ENCODE measurements around the gene SLC3A2. TPM values are rescaled to one million over a fixed set of nuclear protein-coding genes. Genes with fewer than 3 reads are reported as not detected.
"Not testable (repeated sequence)": the region's sequence is repeated elsewhere in the genome, so short reads cannot be mapped to it uniquely, and the experiment has no call there.

SLC3A2 gene
- total RNA-seq, 1 experiment from 2014 or later = 290 TPM

DNA sequence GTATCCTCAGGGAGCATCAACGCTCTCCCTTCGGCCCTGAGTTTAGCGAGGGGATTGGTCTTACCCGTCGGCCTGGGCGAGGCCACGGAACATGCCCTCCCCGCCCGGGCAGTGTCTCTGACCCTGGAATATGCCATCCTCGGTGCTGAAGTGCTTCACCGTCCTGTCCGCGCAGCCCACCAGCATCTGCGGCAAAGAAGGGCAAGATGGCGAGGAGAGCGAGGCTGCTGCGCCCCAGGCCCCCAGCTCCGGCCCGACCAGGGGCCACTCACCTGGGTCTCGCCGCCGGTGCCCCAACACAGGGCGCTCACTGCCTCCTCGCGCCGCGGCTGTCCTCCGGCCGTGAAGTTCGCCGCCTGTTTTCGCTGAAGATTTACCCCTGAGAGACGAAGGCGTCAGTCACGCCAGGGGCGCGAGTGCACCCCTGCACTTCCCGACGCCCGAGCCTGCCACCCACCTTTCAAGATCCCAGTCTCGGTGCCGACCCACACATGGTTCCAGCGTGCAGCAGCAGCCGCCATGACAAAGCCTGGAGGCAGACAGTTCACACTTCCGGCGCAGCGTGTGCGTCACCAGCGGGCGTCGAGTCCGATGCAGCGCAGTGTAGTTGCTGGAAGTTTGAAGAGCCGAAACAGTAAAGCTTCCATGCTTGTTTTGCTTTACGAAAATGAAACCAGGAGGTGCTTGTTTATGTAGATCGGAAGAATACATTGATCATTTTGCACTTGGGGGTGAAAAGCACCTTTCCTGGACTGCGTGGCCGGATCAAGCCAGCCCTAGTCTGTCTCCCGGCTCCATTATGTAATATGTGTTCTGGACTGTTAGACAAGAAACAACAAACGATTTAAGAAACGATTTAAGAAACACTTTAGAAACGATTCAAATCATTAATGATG, 41.4 kb upstream of the SLC3A2 start, which contains the start of gene WDR74:
Gene WDR74, minus strand, starts transcription at position 541 of the 896 bp plus-strand sequence. Its CDS starts 20 bp downstream, at position 521.
- Histone ChIP-seq H4K8ac (replicated peaks; ENCODE audit: insufficient read length, low read depth, low read length) (no peak within 1 kb of the TSS), H4K5ac (ENCODE audit: insufficient read length, low read depth, low read length) (no peak within 1 kb of the TSS), H3K23me2 (ENCODE audit: insufficient read length, low read depth, low read length, poor library complexity, severe bottlenecking) (peaks cover 18% of the 10 kb centered on the region), H3K56ac (ENCODE audit: insufficient read length, low read depth, low read length) (peak within 1 kb of the TSS; percentile 13), H2BK12ac (ENCODE audit: insufficient read length, low read depth, low read length) (no peak within 1 kb of the TSS), H3K18ac (ENCODE audit: insufficient read length, low read depth, low read length) (peak within 1 kb of the TSS; percentile 93), H3K27ac (ENCODE audit: insufficient read length, low read depth, low read length) (peak within 1 kb of the TSS; percentile 97), H3K9me3 (ENCODE audit: control insufficient read depth, low read depth, low read length) (no peaks in the 10 kb centered on the region), H3K27me3 (ENCODE audit: insufficient read depth, low read length) (no peaks in the 10 kb centered on the region), H3K4me1 (ENCODE audit: insufficient read depth, low read length) (no peaks in the 10 kb centered on the region), H2BK20ac (ENCODE audit: low read depth, low read length, poor library complexity, severe bottlenecking) (no peak within 1 kb of the TSS), H3K23ac (ENCODE audit: insufficient read length, low read depth, low read length) (no peak within 1 kb of the TSS), H2BK15ac (ENCODE audit: low read depth, low read length) (no peak within 1 kb of the TSS), H3K79me1 (ENCODE audit: insufficient read depth, low read depth, low read length, poor library complexity, severe bottlenecking) (peaks cover 3% of the 10 kb centered on the region), H2BK120ac (ENCODE audit: low read depth, low read length, poor library complexity, severe bottlenecking) (peak within 1 kb of the TSS; percentile 64), H3K14ac (ENCODE audit: insufficient read depth, low read length) (peak within 1 kb of the TSS; percentile 84), H2AK5ac (ENCODE audit: insufficient read length, low read length) (no peak within 1 kb of the TSS), H3K4me2 (ENCODE audit: insufficient read depth, insufficient read length, low read length) (peak within 1 kb of the TSS; percentile 57), H4K91ac (ENCODE audit: insufficient read length, low read depth, low read length) (no peak within 1 kb of the TSS), H3K9ac (ENCODE audit: extremely low read depth, insufficient read length, low read length) (peak within 1 kb of the TSS; percentile 96), H3K79me2 (ENCODE audit: insufficient read depth, low read length) (peaks cover 9% of the 10 kb centered on the region; the same call in 1 of the 2 replicates), H4K20me1 (ENCODE audit: control insufficient read depth, insufficient read depth, insufficient read length) (no peaks in the 10 kb centered on the region), H3T11ph (ENCODE audit: low read length) (peak within 1 kb of the TSS; percentile 48), H2BK5ac (ENCODE audit: insufficient read length, low read length) (peak within 1 kb of the TSS; percentile 73), H3K4ac (ENCODE audit: low read depth, low read length) (peak within 1 kb of the TSS; percentile 68; the same call in 1 of the 2 replicates), H2AFZ (ENCODE audit: low read length) (no peak within 1 kb of the TSS)
- H3K4me1 Mint-ChIP-seq = peaks cover 11 to 22% of the 10 kb centered on the region in 2 experiments
- no CpG with 5 or more reads among the region's 62 CpGs for WGBS (ENCODE audit: extremely low coverage, insufficient read length, low lambda C conversion rate)
- H3K4me3 Mint-ChIP-seq = no peak within 1 kb of the TSS; a peak in 1 of 5 replicates
- peaks cover 0 to 4% of the 10 kb centered on the region in 2 experiments; a peak in 3 of 5 replicates for H3K9me3 Mint-ChIP-seq
- TF ChIP-seq, protein P1, sequence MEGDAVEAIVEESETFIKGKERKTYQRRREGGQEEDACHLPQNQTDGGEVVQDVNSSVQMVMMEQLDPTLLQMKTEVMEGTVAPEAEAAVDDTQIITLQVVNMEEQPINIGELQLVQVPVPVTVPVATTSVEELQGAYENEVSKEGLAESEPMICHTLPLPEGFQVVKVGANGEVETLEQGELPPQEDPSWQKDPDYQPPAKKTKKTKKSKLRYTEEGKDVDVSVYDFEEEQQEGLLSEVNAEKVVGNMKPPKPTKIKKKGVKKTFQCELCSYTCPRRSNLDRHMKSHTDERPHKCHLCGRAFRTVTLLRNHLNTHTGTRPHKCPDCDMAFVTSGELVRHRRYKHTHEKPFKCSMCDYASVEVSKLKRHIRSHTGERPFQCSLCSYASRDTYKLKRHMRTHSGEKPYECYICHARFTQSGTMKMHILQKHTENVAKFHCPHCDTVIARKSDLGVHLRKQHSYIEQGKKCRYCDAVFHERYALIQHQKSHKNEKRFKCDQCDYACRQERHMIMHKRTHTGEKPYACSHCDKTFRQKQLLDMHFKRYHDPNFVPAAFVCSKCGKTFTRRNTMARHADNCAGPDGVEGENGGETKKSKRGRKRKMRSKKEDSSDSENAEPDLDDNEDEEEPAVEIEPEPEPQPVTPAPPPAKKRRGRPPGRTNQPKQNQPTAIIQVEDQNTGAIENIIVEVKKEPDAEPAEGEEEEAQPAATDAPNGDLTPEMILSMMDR (conservative IDR thresholded peaks at IDR 0.05) = no peak
- H3K27me3 Mint-ChIP-seq (ENCODE audit: low read depth) = no peaks in the 10 kb centered on the region; the same call in 1 of the 2 replicates
- peaks cover 29 to 42% (median 40%) of the 10 kb centered on the region in 3 experiments; a peak in 6 of 7 replicates for H3K36me3 Mint-ChIP-seq (ENCODE audit: insufficient read depth in 1 of 3, low read depth in 3 of 3)
- peak; percentile 89 for DNase-seq
- H3K27ac Mint-ChIP-seq = peak within 1 kb of the TSS in 1 of 3 experiments; percentile 87; a peak in 4 of 7 replicates

DNA sequence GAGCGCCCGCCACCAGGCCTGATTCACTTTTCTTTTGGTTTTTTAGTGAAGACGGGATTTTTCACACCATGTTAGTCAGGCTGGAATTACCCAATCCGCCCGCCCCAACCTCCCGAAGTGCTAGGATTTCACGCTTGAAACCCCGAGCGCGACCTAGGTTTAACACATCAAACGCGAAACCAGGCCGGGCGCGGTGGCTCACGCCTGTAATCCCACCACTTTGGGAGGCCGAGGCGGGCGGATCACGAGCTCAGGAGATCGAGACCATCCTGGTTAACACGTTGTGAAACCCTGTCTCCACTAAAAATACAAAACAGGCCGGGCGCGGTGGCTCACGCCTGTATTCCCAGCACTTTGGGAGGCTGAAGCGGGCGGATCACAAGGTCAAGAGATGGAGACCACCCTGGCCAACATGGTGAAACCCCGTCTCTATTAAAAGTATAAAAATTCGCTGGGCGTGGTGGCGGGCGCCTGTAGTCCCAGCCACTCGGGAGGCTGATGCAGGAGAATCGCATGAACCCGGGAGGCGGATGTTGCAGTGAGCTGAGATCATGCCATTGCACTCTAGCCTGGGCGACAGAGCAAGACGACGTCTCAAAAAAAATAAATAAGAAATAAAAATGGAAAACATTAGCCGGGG, 39.9 kb upstream of the SLC3A2 start:
- H3T11ph ChIP-seq (ENCODE audit: low read length); H4K91ac ChIP-seq (ENCODE audit: insufficient read length, low read depth, low read length): not testable (repeated sequence)

More for the DNA sequence above, 39.9 kb upstream of the SLC3A2 start:
- not testable (repeated sequence) for H2BK12ac ChIP-seq (ENCODE audit: insufficient read length, low read depth, low read length); H3K27ac Mint-ChIP-seq; H2BK120ac ChIP-seq (ENCODE audit: low read depth, low read length, poor library complexity, severe bottlenecking); H2BK15ac ChIP-seq (ENCODE audit: low read depth, low read length); H3K9me3 ChIP-seq (ENCODE audit: control insufficient read depth, low read depth, low read length); H3K9me3 Mint-ChIP-seq; H2BK20ac ChIP-seq (ENCODE audit: low read depth, low read length, poor library complexity, severe bottlenecking); H3K4me1 ChIP-seq (ENCODE audit: insufficient read depth, low read length); H4K20me1 ChIP-seq (ENCODE audit: control insufficient read depth, insufficient read depth, insufficient read length); H2AK5ac ChIP-seq (ENCODE audit: insufficient read length, low read length); H2AFZ ChIP-seq (ENCODE audit: low read length); H3K79me1 ChIP-seq (ENCODE audit: insufficient read depth, low read depth, low read length, poor library complexity, severe bottlenecking); H3K27me3 ChIP-seq (ENCODE audit: insufficient read depth, low read length); H3K23ac ChIP-seq (ENCODE audit: insufficient read length, low read depth, low read length); H3K4me3 Mint-ChIP-seq; H3K56ac ChIP-seq (ENCODE audit: insufficient read length, low read depth, low read length); H4K5ac ChIP-seq (ENCODE audit: insufficient read length, low read depth, low read length); H4K8ac ChIP-seq (replicated peaks; ENCODE audit: insufficient read length, low read depth, low read length); H2BK5ac ChIP-seq (ENCODE audit: insufficient read length, low read length); H3K27me3 Mint-ChIP-seq (ENCODE audit: low read depth); H3K4ac ChIP-seq (ENCODE audit: low read depth, low read length); H3K79me2 ChIP-seq (ENCODE audit: insufficient read depth, low read length)
- Histone ChIP-seq H3K14ac (ENCODE audit: insufficient read depth, low read length) (peak overlapping the region; percentile 41; the same call in 1 of the 2 replicates), H3K9ac (ENCODE audit: extremely low read depth, insufficient read length, low read length) (peak overlapping the region; percentile 92), H3K18ac (ENCODE audit: insufficient read length, low read depth, low read length) (peak overlapping the region; percentile 77), H3K27ac (ENCODE audit: insufficient read length, low read depth, low read length) (peak overlapping the region; percentile 97), H3K23me2 (ENCODE audit: insufficient read length, low read depth, low read length, poor library complexity, severe bottlenecking) (peaks cover 18% of the 10 kb centered on the region), H3K4me2 (ENCODE audit: insufficient read depth, insufficient read length, low read length) (peak overlapping the region; percentile 57)
- no CpG with 5 or more reads among the region's 41 CpGs for WGBS (ENCODE audit: extremely low coverage, insufficient read length, low lambda C conversion rate)
- Mint-ChIP-seq H3K36me3 (ENCODE audit: insufficient read depth in 1 of 3, low read depth in 3 of 3) (peaks cover 16 to 27% (median 25%) of the 10 kb centered on the region in 3 experiments; a peak in 6 of 7 replicates), H3K4me1 (peaks cover 11 to 19% of the 10 kb centered on the region in 2 experiments)
- peak; percentile 75 for DNase-seq

All from H9 (cell line).